Germinal center (tissue), 1 donor: ENCODE data around the gene PDE4B.
"Not testable (repeated sequence)": the region's sequence is repeated elsewhere in the genome, so short reads cannot be mapped to it uniquely, and the experiment has no call there.

Experiments
- DNase-seq: peaks from one replicate; pipeline ENCODE4 v3.0.0; 2012; ENCODE audit warnings: mixed read lengths, low spot score

Gene PDE4B

DNA sequence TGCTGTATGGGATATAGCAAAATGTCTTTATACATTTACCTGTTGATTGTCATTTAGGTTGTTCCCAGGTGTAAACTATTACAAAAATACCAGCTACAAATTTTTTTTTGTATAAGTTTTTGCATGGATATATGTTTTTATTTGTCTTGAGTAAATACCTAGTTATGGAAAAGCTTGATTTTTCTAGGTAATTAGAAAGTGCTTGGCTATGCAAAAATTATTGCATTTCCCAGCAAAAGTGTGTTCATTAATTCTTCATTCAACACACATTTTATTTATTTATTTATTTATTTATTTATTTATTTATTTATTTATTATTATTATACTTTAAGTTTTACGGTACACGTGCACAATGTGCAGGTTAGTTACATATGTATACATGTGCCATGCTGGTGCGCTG is 22.1 kb downstream of the PDE4B start:
- no peak for DNase-seq

DNA sequence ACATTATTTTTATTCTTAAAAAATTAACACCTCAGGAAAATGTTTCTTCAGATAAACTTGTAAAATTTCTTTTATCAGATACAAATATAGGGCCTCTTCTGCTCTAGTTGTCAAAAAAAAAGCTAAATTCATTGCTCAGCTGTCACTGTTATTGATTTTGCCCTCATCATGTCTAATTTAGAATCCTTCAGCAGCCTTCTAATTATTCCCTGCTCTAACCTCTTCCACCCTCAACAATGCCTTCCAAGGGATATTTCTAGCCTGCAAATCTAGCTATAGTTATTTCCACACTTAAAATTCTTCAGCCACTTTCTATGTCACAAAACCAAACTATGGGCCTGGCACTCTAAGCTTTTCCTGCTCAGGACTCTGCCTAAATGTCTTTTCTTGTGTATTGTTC is 25.2 kb downstream of the PDE4B start:
- no peak for DNase-seq

DNA sequence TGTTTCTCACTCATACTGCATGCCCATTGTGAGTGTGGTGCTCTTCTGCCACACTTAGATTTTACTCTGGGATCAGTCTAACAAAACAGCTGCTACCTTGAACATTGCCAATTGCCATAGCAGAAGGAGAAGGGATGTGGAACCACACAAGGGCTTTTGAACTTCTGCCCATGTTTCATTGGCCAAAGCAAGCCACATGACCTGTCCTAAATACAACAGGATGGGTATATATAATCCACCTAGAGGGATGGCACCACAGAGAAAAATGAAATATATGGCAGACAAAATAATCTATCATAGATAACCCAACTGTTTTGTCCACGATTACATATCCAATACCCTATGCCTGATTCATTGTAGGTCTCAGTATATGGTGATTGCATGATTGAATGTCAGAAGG is 26.3 kb downstream of the PDE4B start:
- DNase-seq = no peak

DNA sequence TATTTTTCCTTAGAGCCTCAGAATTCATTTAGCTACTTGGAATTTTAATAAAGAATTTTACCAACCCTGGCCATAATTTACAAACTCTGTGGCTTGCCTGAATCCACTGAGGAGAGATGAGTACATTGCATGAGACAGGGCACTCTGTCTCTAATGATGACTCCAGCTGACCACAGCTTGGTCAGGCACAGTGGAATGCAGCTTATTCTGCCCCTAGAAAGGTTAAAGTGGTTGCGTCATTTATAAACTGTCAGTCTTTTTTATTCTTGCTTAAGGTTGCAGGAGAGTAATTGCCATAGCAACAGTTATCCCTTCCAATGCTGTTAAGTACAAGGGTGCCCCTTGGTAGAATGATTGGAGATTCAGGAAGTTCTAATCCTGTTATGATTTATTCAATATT is 28.3 kb downstream of the PDE4B start:
- peak; percentile 2 for DNase-seq

DNA sequence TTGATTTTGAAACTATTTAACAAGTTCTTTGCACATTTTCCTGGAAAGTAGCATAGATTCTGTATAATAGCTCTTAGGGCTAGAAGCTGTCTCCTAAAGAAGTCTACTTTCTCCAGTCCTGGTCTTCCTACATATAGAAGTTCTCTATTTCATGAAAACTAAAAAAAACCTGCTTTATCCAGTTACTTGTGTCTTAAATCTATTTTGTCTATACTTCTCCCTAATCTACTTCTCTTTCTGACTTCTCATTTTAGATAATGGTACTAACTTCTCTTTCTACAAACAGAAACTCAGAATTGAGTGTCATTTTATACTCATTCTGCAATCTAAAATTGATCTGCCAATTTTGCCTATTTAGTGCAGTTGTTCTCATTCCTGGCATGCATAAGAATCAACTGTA is 28.7 kb downstream of the PDE4B start:
- DNase-seq = no peak

DNA sequence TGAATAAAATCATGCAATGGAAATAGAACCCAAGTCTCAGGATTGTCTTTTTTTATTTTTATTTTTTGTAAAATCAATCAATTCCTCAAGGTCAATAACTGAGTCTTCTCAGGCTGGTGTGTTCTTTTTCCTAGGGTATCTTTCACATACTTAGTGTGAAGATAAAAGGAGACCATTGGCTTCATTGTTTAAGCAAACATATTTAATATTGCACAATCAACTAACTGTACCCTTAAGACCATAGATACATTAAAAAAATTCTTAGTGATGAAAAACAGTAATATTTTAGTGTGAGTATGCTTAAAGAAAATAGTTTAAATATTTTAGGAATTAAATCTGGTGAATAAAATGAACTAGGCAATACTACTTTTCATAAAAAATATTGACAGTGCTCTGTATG is 31.4 kb downstream of the PDE4B start:
- DNase-seq = no peak

DNA sequence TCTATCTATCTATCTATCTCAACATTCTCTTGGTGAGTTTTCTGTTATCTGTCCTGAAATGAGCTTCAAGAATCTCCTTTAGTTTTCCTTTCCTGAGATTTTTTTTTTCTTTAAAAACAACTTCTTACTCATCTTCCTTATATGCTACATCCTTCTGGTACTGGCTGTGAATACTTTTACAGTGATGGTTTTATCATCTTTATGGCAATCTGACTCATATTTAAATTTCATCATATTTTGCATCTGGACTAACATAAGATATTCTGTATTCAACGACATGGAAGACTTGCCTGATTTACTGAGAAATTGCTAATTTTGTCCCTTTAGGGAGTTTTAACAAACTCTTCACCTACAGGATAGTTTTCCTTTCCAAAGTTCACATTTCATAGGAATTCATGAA is 33.0 kb downstream of the PDE4B start:
- DNase-seq = no peak

DNA sequence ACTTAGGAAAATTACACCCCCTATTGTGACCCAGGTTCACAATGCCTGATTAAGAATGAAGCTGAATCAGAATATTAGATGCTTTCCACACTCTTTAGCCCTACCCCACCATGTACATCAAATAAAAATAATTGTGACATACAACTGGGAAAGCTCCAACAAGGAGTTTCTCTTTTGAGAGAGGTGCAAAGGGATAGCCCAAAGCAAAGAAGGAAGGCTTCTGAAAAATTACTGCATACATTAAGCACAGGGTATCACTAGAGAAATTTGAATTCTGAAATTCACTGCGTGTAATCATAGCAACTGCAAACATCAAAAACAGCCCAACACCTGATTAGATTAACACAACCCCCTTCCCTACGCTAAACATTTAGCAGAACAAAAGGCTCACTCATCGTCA is 34.1 kb downstream of the PDE4B start:
- DNase-seq = no peak

DNA sequence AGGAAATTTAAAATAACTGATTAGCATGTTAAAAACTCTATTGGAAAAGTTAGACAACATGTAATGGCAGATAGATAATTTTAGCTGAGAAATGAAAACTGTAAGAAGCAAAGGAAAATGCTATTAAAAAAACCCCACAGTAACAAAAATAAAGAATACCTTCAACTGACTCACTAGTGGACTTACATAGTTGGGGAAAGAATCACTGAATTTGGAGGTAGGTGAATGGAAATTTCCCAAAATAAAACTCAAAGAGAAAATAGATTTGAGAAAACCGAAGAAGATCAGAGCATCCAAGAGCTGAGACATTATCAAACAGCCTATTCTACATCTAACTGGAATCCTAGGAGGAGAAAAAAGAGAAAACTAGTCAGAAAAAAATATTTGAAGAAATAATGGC is 34.7 kb downstream of the PDE4B start:
- no peak for DNase-seq

DNA sequence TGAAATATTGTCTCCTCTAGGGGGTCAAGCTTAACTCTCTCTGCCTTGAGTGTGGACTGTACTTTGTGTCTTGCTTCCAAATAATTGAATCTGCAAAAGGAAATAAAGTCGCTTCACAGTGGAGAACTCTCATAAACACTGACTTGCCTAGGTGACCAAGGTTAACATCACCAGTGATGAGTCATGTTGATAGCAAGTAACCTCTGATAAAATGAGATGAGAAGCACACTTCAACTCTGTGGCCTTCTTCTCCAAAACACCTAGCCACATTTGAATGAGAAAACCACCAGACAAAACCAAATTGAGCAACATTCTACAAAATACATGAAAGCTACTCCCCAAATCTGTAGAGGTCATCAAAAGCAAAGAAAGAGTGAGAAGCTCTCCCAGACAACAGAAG is 37.6 kb downstream of the PDE4B start:
- no peak for DNase-seq

DNA sequence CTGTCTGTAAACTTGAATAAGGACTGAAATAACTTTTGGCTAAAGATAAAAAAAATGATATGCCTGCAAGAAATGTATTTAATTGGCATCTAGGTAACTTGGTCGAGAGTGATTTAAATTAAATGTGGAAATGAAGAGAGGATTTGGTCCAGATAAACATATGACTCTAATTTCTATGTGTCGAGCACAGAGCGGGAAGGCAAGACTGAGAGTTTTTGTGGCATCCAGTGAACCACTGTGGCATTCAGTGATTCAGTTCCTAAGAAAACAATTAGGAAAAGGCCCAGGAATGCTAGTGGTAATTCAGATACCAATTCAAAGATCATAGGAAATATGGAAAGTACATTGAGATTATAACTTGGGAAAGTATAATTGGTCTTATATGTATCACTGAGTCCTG is 39.6 kb downstream of the PDE4B start:
- DNase-seq = no peak

DNA sequence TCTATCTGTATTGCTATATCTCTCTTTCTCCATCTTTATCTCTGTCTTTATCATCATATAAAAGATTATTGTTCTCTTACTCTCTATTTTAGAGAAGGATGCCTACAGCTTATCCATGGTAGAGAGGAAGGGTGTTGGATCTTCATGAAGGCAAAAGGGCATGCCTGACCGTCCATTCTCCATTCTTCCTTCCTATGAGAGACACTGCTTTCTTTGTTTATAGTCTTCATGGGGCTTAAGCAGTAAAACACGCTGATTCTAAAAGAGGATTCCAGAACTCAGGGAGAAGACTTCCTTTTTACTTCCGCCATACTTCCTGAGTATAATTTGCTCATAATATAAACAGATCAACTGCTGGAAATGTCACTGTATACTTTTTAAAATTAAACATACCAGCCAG is 44.0 kb downstream of the PDE4B start:
- no peak for DNase-seq

DNA sequence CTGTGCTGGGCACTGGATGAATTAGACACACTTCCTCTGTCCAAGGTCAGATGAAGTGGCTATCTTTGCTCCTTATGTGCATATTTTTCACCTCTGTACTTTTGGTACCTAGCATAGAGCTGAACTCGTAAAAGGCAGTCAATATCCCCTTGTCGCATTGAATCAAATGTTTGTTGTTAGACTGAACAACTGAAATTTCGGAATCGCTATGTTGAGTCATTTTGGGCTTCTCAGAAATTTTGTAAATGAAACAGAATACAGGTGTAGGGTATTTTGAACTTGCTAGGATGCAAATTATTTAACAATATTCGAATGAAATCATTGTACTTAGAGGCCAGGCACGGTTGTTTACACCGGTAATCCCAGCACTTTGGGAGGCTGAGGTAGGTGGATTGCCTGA is 48.0 kb downstream of the PDE4B start:
- no peak for DNase-seq

DNA sequence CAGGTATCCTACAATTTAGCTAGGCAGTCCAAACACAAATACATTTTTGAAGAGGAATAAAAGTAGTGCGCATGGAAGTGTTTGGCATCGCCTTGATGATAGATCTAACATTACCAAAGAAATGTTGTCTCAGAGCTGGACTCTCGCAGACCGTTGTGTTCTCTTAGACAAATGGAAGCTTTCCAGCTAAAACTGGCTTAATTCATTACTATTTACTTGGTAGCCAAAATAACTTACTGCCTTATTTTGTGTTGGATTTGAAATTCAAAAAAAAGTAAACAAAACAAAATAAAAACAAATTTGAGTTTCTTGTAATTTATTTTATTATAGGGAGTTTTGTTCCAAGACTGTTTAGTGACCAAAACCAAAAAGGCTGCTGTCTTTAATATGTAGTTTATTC is 51.6 kb downstream of the PDE4B start:
- no peak for DNase-seq

DNA sequence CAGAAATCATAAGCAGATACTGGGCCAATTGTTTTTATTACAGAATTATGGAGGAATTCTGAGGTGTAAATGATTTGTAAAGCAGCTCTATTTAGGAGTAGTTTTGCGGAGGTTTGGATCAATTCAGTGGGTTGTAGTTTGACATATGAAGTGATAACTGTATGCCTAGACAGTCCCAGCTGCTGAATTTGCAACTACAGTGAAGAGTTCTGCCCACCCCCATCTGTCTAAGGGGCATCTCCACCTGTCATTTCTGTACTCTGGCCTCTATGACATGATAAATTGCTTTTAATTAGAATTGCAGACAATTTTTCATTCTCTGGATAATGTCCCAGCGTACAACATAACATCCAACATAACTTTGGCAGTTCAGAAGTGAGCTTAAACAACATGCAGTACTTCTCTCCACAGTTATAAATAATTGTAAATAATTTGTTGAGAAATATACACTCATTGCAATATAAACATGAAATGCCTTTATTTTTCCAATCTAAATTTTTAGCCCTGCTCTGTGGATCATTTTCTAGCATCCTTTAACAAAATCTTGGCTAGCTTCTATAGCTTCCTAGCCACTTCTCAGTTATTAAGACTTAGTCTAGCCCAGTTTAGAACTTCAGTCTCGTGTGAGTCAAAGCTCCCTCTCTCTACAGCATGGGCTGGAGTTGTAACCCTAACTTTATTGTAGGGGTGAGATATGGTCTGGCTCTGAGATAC is 52.3 kb downstream of the PDE4B start:
- DNase-seq = no peak

DNA sequence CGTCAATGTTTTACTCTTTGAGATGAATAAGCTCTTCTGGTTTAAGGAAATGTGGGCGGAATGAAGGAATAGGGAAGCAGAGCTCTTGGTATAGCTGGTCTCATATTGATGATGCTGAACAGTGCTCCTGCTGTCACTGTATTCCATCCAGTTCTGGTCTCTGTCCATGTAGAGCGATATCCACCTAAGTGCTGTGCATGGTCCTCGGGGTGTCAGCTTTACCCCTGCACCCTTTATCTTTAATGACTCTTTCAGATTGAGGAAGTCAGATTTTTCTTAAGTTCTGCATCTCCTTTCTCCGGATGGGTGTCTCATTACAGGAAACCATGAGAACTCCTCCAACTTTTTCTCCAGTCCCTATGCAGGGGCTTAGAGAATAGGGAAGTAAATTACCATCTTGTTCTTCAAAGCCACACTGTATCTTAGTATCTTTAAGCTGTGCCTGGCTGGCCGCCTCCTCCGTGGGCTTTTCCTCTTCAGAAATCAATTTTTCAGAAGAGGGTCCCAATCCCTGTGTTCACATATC is 52.9 kb downstream of the PDE4B start:
- DNase-seq = no peak

DNA sequence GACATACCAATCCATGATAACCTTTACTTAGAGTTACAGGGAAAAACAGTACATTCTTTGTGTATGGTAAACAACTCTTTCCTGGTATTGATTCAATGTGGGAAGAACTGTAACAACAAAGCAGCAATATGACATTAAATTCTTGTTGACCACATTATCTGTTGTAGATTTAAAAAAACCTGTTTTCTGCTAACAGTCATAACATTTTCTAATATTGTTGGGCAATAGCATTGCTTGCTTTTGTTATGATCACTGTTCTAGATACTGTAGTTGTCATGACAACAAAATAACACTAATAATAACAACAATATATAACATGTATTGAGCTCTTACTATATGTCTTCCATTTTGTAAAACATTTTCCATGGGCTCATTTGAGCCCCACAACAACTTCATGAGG is 54.2 kb downstream of the PDE4B start:
- DNase-seq = no peak

DNA sequence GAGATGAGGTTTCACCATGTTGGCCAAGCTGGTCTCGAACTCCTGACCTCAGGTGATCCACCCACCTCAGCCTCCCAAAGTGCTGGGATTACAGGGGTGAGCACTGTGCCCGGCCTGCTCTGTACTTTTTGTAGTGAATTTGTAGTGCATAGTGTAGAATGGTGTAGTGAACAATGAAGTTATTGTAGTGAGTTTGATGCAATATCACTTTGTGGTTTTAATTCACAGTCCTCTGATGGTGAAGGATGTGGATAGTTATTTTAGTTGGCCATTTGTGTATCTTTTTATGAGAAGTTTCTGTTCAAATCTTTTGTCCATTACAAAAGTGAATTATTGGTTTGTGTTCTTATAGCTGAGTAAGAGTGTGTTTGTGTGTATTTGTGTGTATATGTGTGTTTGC is 57.6 kb downstream of the PDE4B start:
- DNase-seq = no peak

DNA sequence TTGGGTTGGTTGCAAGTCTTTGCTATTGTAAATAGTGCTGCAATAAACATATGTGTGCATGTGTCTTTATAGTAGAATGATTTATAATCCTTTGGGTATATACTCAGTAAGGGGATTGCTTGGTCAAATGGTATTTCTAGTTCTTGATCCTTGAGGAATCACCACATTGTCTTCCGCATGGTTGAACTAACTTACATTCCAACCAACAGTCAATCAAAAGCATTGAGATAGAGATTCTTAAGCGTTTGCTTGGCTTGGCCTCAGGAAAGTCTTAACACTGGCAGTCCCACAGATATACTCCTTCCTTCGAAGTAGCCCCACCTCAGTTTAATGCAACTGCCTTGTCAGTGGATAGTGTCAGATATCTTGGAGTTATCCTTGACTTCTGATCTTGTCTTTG is 63.9 kb downstream of the PDE4B start:
- not testable (repeated sequence) for DNase-seq

DNA sequence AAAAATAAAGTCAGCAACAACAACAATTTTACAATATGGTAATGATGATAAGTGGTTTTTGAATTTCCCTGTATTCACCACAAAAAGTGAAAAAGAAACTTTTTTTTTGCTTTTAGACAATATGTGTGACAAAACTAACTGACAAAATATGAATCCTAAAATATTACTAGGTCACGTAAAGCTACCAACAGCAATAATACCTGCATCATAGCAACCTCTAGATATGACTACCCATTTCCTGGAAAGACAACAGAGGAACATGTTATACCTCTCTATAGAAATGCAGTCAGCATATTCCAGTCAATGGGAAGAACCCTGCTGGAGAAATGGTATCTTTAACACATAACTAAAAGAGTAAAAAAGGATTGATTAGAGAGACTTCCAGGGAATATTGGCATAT is 73.7 kb downstream of the PDE4B start:
- no peak for DNase-seq

DNA sequence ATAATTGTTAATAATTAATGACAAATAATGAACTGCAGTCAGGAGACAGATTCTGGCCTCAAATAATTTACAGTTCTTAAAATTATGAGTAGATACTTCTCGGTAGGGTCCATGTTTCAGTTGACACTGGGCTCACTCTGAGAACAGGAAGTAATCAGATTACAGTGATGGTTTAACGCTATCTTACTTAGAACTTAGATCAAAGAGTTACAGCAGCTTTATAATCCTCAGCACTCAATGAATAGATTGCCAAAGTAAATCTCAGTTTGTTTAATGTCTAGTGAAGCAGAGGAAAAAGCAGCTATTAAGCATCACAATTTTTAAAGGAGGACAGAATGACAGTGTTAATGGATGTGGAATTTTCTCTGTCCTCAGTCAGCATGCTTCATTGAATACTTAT is 79.6 kb downstream of the PDE4B start:
- no peak for DNase-seq

DNA sequence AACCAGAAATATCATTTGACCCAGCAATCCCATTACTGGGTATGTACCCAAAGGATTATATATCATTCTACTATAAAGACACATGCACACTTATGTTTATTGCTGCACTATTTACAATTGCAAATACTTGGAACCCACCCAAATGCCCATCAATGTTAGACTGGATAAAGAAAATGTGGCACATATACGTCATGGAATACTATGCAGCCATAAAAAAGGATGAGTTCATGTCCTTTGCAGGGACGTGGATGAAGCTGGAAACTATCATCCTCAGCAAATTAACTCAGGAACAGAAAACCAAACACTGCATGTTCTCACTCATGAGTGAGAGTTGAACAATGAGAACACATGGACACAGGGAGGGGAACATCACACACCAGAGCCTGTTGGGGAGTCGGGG is 85.6 kb downstream of the PDE4B start:
- DNase-seq = not testable (repeated sequence)

DNA sequence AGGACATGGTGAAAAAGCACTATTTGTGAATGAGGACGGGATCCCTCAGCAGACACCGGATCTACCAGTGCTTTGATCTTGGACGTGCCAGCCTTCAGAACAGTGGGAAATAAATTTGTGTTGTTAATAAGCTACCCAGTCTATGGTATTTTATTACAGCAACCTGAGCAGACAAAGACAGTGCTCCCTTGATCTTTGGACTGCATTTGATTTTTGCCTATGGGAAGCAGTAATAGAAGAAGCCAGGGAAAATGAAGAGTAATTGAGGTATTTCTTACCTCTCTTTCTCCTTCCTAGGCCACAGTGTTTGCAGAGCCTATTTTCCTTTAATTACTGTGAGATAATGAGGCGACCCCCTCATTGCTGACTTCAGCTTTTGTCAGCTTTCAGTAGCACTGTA is 87.9 kb downstream of the PDE4B start:
- DNase-seq = no peak

DNA sequence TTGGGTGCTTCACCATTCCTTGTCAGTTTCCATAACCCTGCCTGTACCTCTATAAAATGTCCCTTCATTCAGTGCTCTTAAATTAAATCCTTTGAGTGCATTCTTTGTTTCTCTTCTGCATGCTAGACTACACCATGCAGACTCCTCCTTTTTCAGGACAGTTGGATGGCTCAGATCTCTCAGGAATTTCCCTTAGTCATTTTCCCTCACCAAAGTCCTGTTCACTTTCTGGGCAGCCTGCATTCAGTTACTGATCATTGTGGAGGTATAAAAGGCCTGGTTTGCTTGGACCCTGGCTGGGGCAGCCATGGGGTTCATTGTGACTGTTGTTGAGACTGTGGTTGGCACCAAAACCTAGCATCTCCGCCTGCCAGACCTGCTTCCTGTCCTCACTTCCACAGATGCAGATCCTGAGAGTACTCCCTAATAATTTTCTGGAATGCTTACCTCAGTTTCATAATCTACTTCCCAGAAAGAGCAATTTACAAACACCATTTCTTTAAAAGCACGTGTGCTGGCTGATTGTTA is 88.4 kb downstream of the PDE4B start:
- DNase-seq = no peak
